Effector CD8-positive, alpha-beta T cell (primary cell): Measurements from ENCODE around the gene COL7A1.

Source experiments
- DNase-seq: peaks from one replicate; lab custom pipeline; 2025; lab: John Stamatoyannopoulos, UW

The COL7A1 gene

GRCh38 chr3:48619541-48620524 lies 24.7 kb upstream of the COL7A1 start:
- DNase-seq: no peak

- DNase-seq: no peak
These were observed 22.4 kb upstream of the COL7A1 start for GRCh38 chr3:48617559-48617958.

GRCh38 chr3:48614044-48614443 lies 18.9 kb upstream of the COL7A1 start:
- DNase-seq: no peak

- no peak for DNase-seq
These were observed 17.2 kb upstream of the COL7A1 start for GRCh38 chr3:48612309-48612708.

GRCh38 chr3:48609088-48610005 lies 14.2 kb upstream of the COL7A1 start, which contains the start of gene UQCRC1:
Gene UQCRC1, minus strand, starts transcription at chr3:48609646. Its CDS starts 26 bp downstream, at chr3:48609620.
- peak; percentile 86 for DNase-seq

- DNase-seq: no peak
These were observed 12.4 kb upstream of the COL7A1 start for GRCh38 chr3:48607519-48607918.

GRCh38 chr3:48601622-48601994 lies 6.5 kb upstream of the COL7A1 start:
- no peak for DNase-seq

- DNase-seq: no peak
These were observed 5.8 kb upstream of the COL7A1 start for GRCh38 chr3:48600711-48601621.

- DNase-seq: no peak
These were observed 4.6 kb upstream of the COL7A1 start for GRCh38 chr3:48599509-48600285.

- DNase-seq: no peak
These were observed 4.0 kb upstream of the COL7A1 start for GRCh38 chr3:48599077-48599501.

GRCh38 chr3:48598323-48599076 lies 3.4 kb upstream of the COL7A1 start:
- DNase-seq: no peak

- no peak for DNase-seq
These were observed 2.3 kb upstream of the COL7A1 start for GRCh38 chr3:48597408-48597800.

GRCh38 chr3:48596676-48597407 lies 1.7 kb upstream of the COL7A1 start:
- DNase-seq: no peak

- no peak for DNase-seq
These were observed 1.0 kb upstream of the COL7A1 start for GRCh38 chr3:48596157-48596556.

GRCh38 chr3:48595526-48596121 lies 495 bp upstream of the COL7A1 start:
- DNase-seq: no peak

- DNase-seq: no peak
These were observed 596 bp downstream of the COL7A1 start for GRCh38 chr3:48594417-48595049.

GRCh38 chr3:48593337-48593736 lies 1.8 kb downstream of the COL7A1 start:
- no peak for DNase-seq

- DNase-seq: no peak
These were observed 2.5 kb downstream of the COL7A1 start for GRCh38 chr3:48592519-48593087.
